MCF 10A (cell line): ENCODE data around the gene SULT6B1. TPM values are rescaled to one million over a fixed set of nuclear protein-coding genes. Genes with fewer than 3 reads are reported as not detected.
A peak's percentile ranks its signal among the peaks of the same experiment; 100 is the strongest.

Source experiments
- BruUV-seq: library from RNA; stranded (reverse); fragments of 400-500 nt; replicated peaks from 2 replicates; lab custom pipeline; 2021; lab: Mats Ljungman, UMichigan
- CTCF ChIA-PET: fragments of 300-600 bp; sonication (Branson Sonifier 250); formaldehyde crosslinking; extraction: SDS; loops from one replicate; lab custom pipeline; 2021; ENCODE audit warnings: antibody characterized with exemption, inconsistent platforms; lab: Yijun Ruan, JAX
- POLR2A ChIA-PET: fragments of 300-600, 350-650 bp; sonication (Branson Sonifier 250); formaldehyde crosslinking; extraction: SDS; loops from one replicate; lab custom pipeline; 2020; ENCODE audit warnings: antibody characterized with exemption, inconsistent platforms; lab: Yijun Ruan, JAX
- DNase-seq: peaks from one replicate; pipeline ENCODE4 v3.0.0-alpha.2; 2018; ENCODE audit not compliant: unreplicated experiment
- H3K27ac Mint-ChIP-seq: one replicate; pipeline ENCODE4 v1.8.0; 2022; ENCODE audit warnings: mild to moderate bottlenecking, low read depth, mixed read lengths; ENCODE audit not compliant: unreplicated experiment
- H3K27me3 Mint-ChIP-seq: one replicate; pipeline ENCODE4 v1.8.0; 2022; ENCODE audit warnings: mixed read lengths; ENCODE audit not compliant: insufficient read depth, unreplicated experiment
- H3K36me3 Mint-ChIP-seq: one replicate; pipeline ENCODE4 v1.8.0; 2022; ENCODE audit warnings: mild to moderate bottlenecking, moderate library complexity, mixed read lengths; ENCODE audit not compliant: insufficient read depth, unreplicated experiment
- H3K4me1 Mint-ChIP-seq: one replicate; pipeline ENCODE4 v1.8.0; 2022; ENCODE audit warnings: mixed read lengths; ENCODE audit not compliant: insufficient read depth, unreplicated experiment
- H3K4me3 Mint-ChIP-seq: one replicate; pipeline ENCODE4 v1.8.0; 2022; ENCODE audit warnings: mild to moderate bottlenecking, moderate library complexity, mixed read lengths; ENCODE audit not compliant: unreplicated experiment
- H3K9me3 Mint-ChIP-seq: one replicate; pipeline ENCODE4 v1.8.0; 2022; ENCODE audit warnings: mixed read lengths; ENCODE audit not compliant: unreplicated experiment
- CTCF ChIP-seq: fragments of 200-600 bp; IDR thresholded peaks from one replicate; pipeline ENCODE4 v1.8.0; 2022; ENCODE audit warnings: antibody characterized with exemption, mild to moderate bottlenecking; ENCODE audit not compliant: unreplicated experiment
- intact Hi-C: fragments of 100-400 bp; cut with micrococcal nuclease; formaldehyde crosslinking; loops from 2 replicates; pipeline ENCODE4 v1.14.1; 2022
- total RNA-seq: library from RNA; stranded (reverse); gene quantifications from 2 replicates; pipeline ENCODE4 v1.2.3, GENCODE V29; 2022

SULT6B1 gene
- total RNA-seq, 1 experiment from 2014 or later: not detected

DNA sequence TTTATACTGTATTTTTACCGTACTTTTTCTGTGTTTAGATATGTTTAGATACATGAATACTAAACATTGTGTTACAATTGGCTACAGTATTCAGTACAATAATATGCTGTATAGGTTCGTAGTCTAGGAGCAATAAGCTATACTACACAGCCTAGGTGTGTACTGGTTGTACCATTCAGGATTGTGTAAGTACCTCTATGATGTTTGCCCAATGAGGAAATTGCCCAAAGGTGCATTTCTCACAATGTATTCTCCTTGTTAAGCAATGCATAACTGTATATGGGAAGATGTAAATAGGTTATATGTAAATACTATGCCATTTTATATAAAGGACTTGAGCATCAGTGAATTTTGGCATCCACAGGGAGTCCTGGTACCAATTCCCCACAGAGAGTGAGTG, 42.4 kb downstream of the SULT6B1 start:
- no peak overlapping the region for H3K4me3 Mint-ChIP-seq
- ChIA-PET POLR2A (no interaction called here), CTCF (interaction anchor here (0.6 to 1.6 kb wide), 2 partner anchors 25 to 58 kb away, joined by 3 to 7 read pairs; no protein-coding TSS in a partner anchor)
- BruUV-seq: no TSS peak
- no peaks in the 10 kb centered on the region for H3K9me3 Mint-ChIP-seq
- H3K4me1 Mint-ChIP-seq: no peaks in the 10 kb centered on the region
- TF ChIP-seq CTCF: no peak
- no peak for DNase-seq
- intact Hi-C loops: no loop called here
- H3K27ac Mint-ChIP-seq: no peak overlapping the region
- no peaks in the 10 kb centered on the region for H3K27me3 Mint-ChIP-seq
- H3K36me3 Mint-ChIP-seq: peaks cover 78% of the 10 kb centered on the region

- intact Hi-C loops: no loop called here
- no TSS peak for BruUV-seq
- H3K27me3 Mint-ChIP-seq: no peaks in the 10 kb centered on the region
- no peak overlapping the region for H3K27ac Mint-ChIP-seq
- ChIA-PET POLR2A (no interaction called here), CTCF (no interaction called here)
- peaks cover 79% of the 10 kb centered on the region for H3K36me3 Mint-ChIP-seq
- H3K4me1 Mint-ChIP-seq: no peaks in the 10 kb centered on the region
- H3K4me3 Mint-ChIP-seq: no peak overlapping the region
- peak; percentile 37 for DNase-seq
- TF ChIP-seq CTCF: no peak
- no peaks in the 10 kb centered on the region for H3K9me3 Mint-ChIP-seq
These were observed 44.5 kb downstream of the SULT6B1 start for GRCh38 chr2:37143974-37144373.

DNA sequence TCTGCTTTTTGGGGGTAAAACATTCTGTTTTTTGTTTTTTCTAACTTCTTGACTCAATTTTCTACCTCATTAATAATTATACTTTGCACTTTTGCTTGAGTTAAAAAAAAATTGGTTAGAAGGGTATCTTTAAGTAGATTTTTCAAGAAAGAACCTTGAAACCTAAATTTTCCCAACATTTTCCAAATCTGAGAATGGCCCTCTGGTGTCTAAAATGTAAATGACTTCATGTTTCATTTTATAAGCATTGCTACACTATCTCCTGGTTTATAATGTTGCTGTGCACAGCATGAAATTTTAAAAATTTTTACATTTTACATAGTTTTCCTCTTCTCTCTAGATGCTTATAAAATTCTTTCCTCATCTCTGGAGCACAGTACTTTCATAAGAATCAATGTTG, 45.9 kb downstream of the SULT6B1 start:
- Mint-ChIP-seq H3K36me3 (peaks cover 65% of the 10 kb centered on the region), H3K27me3 (no peaks in the 10 kb centered on the region), H3K9me3 (no peaks in the 10 kb centered on the region), H3K27ac (no peak overlapping the region), H3K4me1 (no peaks in the 10 kb centered on the region), H3K4me3 (no peak overlapping the region)
- DNase-seq: no peak
- TF ChIP-seq CTCF: no peak
- CTCF ChIA-PET: interaction anchor here (0.8 kb wide), 1 partner anchor 65 kb away, joined by 3 read pairs; no protein-coding TSS in a partner anchor
- POLR2A ChIA-PET: no interaction called here
- intact Hi-C loops: no loop called here
- BruUV-seq: no TSS peak

GRCh38 chr2:37132914-37133313, 55.6 kb downstream of the SULT6B1 start:
- ChIA-PET POLR2A (no interaction called here), CTCF (no interaction called here)
- no peaks in the 10 kb centered on the region for H3K27me3 Mint-ChIP-seq
- intact Hi-C loops: no loop called here
- no peaks in the 10 kb centered on the region for H3K4me1 Mint-ChIP-seq
- no peak overlapping the region for H3K27ac Mint-ChIP-seq
- no peak for TF ChIP-seq CTCF
- no peaks in the 10 kb centered on the region for H3K9me3 Mint-ChIP-seq
- no TSS peak for BruUV-seq
- no peak overlapping the region for H3K4me3 Mint-ChIP-seq
- DNase-seq: no peak
- peaks cover 21% of the 10 kb centered on the region for H3K36me3 Mint-ChIP-seq
